ENCODE measurements around the gene GABARAP. TPM values are rescaled to one million over a fixed set of nuclear protein-coding genes. Genes with fewer than 3 reads are reported as not detected.

The GABARAP gene
- total RNA-seq, 1 experiment from 2014 or later = 226 TPM

- H3K27ac Mint-ChIP-seq (ENCODE audit: low read depth, unreplicated experiment) = no peak overlapping the region
- BruUV-seq (replicated peaks) = no TSS peak
- no peak for TF ChIP-seq CTCF (IDR thresholded peaks at IDR 0.05; ENCODE audit: unreplicated experiment)
- no peaks in the 10 kb centered on the region for H3K9me3 Mint-ChIP-seq (ENCODE audit: unreplicated experiment)
- DNase-seq (ENCODE audit: unreplicated experiment) = no peak
- ChIA-PET CTCF (no interaction called here), POLR2A (no interaction called here)
- no peak overlapping the region for H3K4me3 Mint-ChIP-seq (ENCODE audit: unreplicated experiment)
- intact Hi-C loops (cut with micrococcal nuclease) = no loop called here
- peaks cover 11% of the 10 kb centered on the region for H3K36me3 Mint-ChIP-seq (ENCODE audit: insufficient read depth, unreplicated experiment)
- no peaks in the 10 kb centered on the region for H3K4me1 Mint-ChIP-seq (ENCODE audit: insufficient read depth, unreplicated experiment)
- peaks cover 18% of the 10 kb centered on the region for H3K27me3 Mint-ChIP-seq (ENCODE audit: insufficient read depth, unreplicated experiment)
Measured at GRCh38 chr17:7204828-7205461, 37.3 kb downstream of the GABARAP start.

- CTCF ChIA-PET = no interaction called here
- no peak for TF ChIP-seq CTCF (IDR thresholded peaks at IDR 0.05; ENCODE audit: unreplicated experiment)
- BruUV-seq (replicated peaks) = no TSS peak
- Mint-ChIP-seq H3K4me1 (ENCODE audit: insufficient read depth, unreplicated experiment) (no peaks in the 10 kb centered on the region), H3K36me3 (ENCODE audit: insufficient read depth, unreplicated experiment) (peaks cover 6% of the 10 kb centered on the region), H3K9me3 (ENCODE audit: unreplicated experiment) (no peaks in the 10 kb centered on the region), H3K27me3 (ENCODE audit: insufficient read depth, unreplicated experiment) (peaks cover 18% of the 10 kb centered on the region), H3K4me3 (ENCODE audit: unreplicated experiment) (no peak overlapping the region), H3K27ac (ENCODE audit: low read depth, unreplicated experiment) (no peak overlapping the region)
- intact Hi-C loops (cut with micrococcal nuclease) = no loop called here
- POLR2A ChIA-PET = no interaction called here
- no peak for DNase-seq (ENCODE audit: unreplicated experiment)
Measured at GRCh38 chr17:7204336-7204735, 37.9 kb downstream of the GABARAP start.

- no peak for DNase-seq (ENCODE audit: unreplicated experiment)
- ChIA-PET CTCF (interaction anchor here (0.6 to 1.1 kb wide), 2 partner anchors 26 to 150 kb away, joined by 3 read pairs; no protein-coding TSS in a partner anchor), POLR2A (interaction anchor here (0.6 kb wide), 1 partner anchor 435 kb away, joined by 3 read pairs; no protein-coding TSS in a partner anchor)
- H3K9me3 Mint-ChIP-seq (ENCODE audit: unreplicated experiment) = no peaks in the 10 kb centered on the region
- no peaks in the 10 kb centered on the region for H3K4me1 Mint-ChIP-seq (ENCODE audit: insufficient read depth, unreplicated experiment)
- peaks cover 18% of the 10 kb centered on the region for H3K27me3 Mint-ChIP-seq (ENCODE audit: insufficient read depth, unreplicated experiment)
- no TSS peak for BruUV-seq (replicated peaks)
- intact Hi-C loops (cut with micrococcal nuclease) = no loop called here
- H3K36me3 Mint-ChIP-seq (ENCODE audit: insufficient read depth, unreplicated experiment) = peaks cover 6% of the 10 kb centered on the region
- no peak for TF ChIP-seq CTCF (IDR thresholded peaks at IDR 0.05; ENCODE audit: unreplicated experiment)
- H3K27ac Mint-ChIP-seq (ENCODE audit: low read depth, unreplicated experiment) = no peak overlapping the region
- H3K4me3 Mint-ChIP-seq (ENCODE audit: unreplicated experiment) = no peak overlapping the region
Measured at GRCh38 chr17:7203391-7203790, 38.9 kb downstream of the GABARAP start.

- H3K27ac Mint-ChIP-seq (ENCODE audit: low read depth, unreplicated experiment) = no peak overlapping the region
- CTCF ChIA-PET = interaction anchor here (1.9 kb wide), 1 partner anchor 20 kb away, joined by 8 read pairs; no protein-coding TSS in a partner anchor
- no peak overlapping the region for H3K4me3 Mint-ChIP-seq (ENCODE audit: unreplicated experiment)
- no peaks in the 10 kb centered on the region for H3K4me1 Mint-ChIP-seq (ENCODE audit: insufficient read depth, unreplicated experiment)
- no peak for TF ChIP-seq CTCF (IDR thresholded peaks at IDR 0.05; ENCODE audit: unreplicated experiment)
- no peaks in the 10 kb centered on the region for H3K9me3 Mint-ChIP-seq (ENCODE audit: unreplicated experiment)
- H3K27me3 Mint-ChIP-seq (ENCODE audit: insufficient read depth, unreplicated experiment) = no peaks in the 10 kb centered on the region
- POLR2A ChIA-PET = no interaction called here
- no TSS peak for BruUV-seq (replicated peaks)
- no peak for DNase-seq (ENCODE audit: unreplicated experiment)
- H3K36me3 Mint-ChIP-seq (ENCODE audit: insufficient read depth, unreplicated experiment) = peaks cover 18% of the 10 kb centered on the region
- intact Hi-C loops (cut with micrococcal nuclease) = no loop called here
Measured at GRCh38 chr17:7196651-7197401, 45.4 kb downstream of the GABARAP start.
